NCI-H2227 treated with DMSO at 0.1 percent for 48 hours (cell line): ENCODE data around the gene SPATA2L.

Experiments
- DNase-seq: peaks from one replicate; lab custom pipeline; 2025; lab: John Stamatoyannopoulos, UW

The SPATA2L gene

DNA sequence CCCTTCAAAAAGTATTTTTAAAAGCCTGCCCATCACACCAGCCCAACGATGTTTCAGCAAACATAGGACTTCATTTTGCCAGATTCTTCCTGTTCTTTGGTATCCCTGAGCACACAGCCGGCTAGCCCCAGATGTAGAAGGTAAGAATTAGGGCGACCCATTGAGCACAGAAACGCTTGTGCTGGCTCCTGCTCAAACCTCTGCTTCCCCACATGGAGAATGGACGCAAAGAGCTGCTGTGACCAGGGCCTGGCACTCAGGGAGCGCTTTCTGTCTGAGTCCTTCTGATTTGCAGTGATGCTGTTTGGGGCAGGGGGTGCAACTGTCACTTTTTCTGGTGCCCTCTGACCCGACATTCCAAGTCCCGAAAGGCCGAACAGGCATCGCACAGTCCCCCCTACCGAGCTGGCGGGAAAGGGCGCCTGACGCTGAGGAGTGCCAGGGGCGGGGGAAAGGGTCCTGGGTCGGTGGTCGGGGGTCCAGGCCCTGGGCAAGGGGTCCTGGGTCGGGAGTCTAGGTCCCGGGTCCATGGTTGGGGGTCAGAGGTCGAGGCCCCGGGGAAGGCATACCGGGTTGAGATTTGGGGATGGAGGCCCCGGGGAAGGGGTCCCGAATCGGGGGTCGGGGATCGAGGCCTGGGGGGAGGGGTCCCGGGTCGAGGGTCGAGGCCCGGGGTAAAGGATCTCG is 44.9 kb downstream of the SPATA2L start:
- no peak for DNase-seq

- DNase-seq = no peak
Measured at GRCh38 chr16:89655062-89655643, 46.4 kb downstream of the SPATA2L start.

DNA sequence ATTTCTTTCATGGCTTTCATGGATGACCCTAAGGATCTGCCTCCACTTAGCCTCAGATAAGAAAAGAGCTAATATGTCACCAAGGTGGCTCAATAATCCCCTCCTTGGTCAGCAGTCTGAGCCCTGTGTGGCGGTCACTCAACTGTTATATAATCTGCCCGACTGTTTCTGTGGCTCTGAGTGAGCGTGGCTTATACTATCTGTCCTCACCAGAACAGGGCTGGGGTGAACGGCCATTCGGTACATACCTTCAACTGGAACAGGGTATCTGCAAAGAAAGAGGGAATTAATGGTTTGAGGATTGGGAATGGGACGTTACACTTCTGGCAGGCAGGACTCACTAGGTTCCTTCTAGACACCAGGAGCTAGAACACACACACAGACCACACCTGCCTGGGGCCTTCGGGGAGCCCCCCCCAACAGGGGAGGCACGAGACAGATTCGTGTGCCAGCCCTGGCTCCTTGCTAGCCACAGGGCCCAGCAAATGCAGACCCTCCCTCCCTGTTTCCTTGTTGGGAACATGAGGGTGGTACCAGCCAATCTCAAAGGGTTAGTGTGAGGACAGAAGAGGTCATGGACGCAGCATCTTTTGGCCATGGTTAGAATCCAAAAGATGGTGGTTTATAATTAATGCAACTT is 47.7 kb downstream of the SPATA2L start:
- DNase-seq = no peak

DNA sequence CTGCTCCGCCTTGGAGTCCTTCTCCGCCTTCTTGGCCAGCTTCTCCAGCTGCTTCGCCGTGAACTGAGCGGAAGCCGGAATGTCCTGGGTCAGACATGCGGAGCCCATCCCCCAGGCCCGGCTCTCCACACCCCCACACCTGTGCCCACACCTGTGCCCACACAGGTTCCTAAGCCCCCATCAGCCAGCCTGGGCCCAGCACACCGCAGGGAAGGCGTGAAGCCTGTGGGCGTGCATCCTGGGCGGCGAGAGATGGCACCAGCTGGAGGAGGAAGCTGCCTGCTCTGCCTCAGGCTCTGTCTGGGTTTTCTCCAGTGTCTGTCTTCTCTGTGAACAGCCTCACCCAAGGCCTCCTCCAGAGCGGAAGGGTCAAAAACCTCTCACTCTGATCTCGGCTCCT is 49.9 kb downstream of the SPATA2L start:
- no peak for DNase-seq

GRCh38 chr16:89646906-89647305 is 54.6 kb downstream of the SPATA2L start:
- DNase-seq = no peak
